GM19395 (cell line): ENCODE results near the gene RGS10.
A peak's percentile ranks its signal among the peaks of the same experiment; 100 is the strongest.
"Not testable (repeated sequence)": the region's sequence is repeated elsewhere in the genome, so short reads cannot be mapped to it uniquely, and the experiment has no call there.

Source experiments
- ATAC-seq: cut with Tn5 transposase; IDR thresholded peaks from one replicate; pipeline ENCODE4 v1.9.1; 2021; ENCODE audit warnings: mild to moderate bottlenecking, moderate library complexity; ENCODE audit not compliant: unreplicated experiment

The RGS10 gene, protein sequence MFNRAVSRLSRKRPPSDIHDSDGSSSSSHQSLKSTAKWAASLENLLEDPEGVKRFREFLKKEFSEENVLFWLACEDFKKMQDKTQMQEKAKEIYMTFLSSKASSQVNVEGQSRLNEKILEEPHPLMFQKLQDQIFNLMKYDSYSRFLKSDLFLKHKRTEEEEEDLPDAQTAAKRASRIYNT

DNA sequence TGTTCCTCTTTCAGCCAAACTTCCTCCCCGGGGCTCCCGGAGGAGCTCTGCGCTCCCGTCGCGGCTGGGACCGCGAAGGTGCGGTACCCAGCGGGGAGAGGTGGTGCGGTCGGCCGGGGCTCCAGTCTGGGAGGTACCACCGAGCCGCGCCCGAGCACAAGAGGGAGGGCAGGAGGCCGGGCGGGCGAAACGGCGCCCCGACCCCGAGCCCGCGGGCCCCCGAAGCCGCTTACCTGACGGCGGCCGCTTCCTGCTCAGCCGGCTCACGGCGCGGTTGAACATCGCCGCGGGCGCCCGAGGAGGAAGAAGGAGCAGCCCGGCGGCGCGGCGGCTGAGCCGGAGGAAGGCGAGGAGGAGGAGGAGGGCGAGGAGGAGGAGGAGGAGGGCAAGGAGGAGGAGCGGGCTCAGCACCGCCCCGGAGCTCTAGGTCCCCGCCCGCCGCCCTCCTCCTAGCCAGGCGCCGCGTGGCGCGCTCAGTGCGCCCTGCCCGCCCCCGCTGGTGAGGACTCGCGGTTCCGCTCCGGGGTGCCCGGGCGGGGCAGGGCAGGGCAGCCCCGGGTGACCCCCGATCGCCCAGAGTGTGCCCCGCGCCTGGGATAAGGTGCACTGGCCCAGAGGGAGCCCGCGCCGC lies at the start of gene RGS10:
Gene RGS10, minus strand, starts transcription at position 363 of the 631 bp plus-strand sequence. Its CDS starts 81 bp downstream, at position 282.
- peak; percentile 60 for ATAC-seq

- ATAC-seq = no peak
Measured at GRCh38 chr10:119588071-119588470, 45.6 kb upstream of the RGS10 start.

- ATAC-seq = no peak
Measured at GRCh38 chr10:119578355-119578754, 35.8 kb upstream of the RGS10 start.

GRCh38 chr10:119575991-119576390 lies 33.5 kb upstream of the RGS10 start:
- ATAC-seq = no peak

- no peak for ATAC-seq
Measured at GRCh38 chr10:119575506-119575905, 33.0 kb upstream of the RGS10 start.

DNA sequence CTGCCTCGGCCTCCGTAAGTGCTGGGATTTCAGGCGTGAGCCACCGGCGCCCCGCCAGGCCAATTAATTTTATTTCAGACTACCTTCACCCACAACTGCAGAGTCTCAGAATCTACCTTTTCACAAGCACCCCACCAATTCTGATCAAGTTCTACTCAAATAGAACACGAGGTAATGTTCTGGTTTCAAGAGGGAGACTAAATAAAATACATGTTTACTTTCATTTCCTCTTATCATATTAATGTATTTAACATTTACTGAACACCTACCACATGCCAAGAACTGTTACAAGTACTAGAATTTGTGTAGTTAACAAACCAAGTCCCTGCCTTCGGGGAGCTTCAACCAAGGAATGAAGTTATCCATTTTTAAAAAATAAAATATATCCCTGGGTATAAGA lies 25.5 kb upstream of the RGS10 start:
- ATAC-seq = no peak

- no peak for ATAC-seq
Measured at GRCh38 chr10:119562097-119562496, 19.6 kb upstream of the RGS10 start.

GRCh38 chr10:119559511-119559910 lies 17.0 kb upstream of the RGS10 start:
- not testable (repeated sequence) for ATAC-seq

DNA sequence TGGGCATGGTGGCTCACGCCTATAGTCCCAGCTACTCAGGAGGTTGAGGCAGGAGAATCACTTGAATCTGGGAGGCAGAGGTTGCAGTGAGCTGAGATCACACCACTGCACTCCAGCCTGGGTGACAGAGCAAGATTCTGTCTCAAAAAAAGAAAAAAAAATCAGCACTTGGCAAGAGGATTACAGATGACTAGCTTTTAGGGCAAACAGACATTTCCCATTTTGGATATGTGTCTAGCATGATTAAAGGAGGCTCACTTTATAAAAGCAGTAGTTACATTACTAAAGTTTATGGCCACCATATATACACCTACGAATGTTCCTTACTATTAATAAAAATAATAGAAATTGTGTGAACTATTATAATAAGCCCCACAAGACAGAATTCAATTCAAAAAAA lies 13.6 kb upstream of the RGS10 start:
- ATAC-seq = not testable (repeated sequence)

GRCh38 chr10:119555178-119555784 lies 12.8 kb upstream of the RGS10 start:
- no peak for ATAC-seq

- no peak for ATAC-seq
Measured at GRCh38 chr10:119550827-119551226, 8.3 kb upstream of the RGS10 start.

DNA sequence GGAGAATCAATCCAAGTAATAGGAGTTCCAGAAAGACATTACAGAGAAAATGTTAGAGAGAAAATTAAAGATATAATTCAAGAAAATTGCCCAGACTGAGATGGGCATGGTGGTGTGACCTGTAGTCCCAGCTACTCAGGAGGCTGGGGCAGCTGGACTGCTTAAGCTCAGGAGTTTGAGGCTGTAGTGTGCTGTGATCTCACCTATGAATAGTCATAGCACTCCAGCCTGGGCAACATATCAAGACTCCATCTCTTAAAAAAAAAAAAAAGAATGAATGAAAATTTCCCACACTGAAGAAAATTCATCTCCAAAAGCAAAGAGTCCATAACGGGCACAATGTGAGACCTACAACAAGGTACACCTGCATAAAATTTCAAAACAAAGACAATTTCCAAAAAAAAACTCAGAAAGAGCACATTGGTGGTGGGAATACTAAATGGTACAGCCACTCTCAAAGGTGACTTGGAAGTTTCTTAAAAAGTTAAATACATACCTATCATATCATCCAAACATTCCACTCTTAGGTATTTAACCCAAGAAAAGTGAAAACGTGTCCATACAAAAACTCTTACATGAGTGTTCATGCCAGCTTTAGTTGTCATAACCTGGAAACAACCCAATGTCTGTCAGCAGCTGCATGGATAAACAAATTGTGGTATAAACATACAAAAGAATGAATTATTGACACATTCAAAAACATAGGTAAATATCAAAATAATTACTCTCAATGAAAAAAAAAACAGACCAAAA lies 6.9 kb upstream of the RGS10 start:
- no peak for ATAC-seq

DNA sequence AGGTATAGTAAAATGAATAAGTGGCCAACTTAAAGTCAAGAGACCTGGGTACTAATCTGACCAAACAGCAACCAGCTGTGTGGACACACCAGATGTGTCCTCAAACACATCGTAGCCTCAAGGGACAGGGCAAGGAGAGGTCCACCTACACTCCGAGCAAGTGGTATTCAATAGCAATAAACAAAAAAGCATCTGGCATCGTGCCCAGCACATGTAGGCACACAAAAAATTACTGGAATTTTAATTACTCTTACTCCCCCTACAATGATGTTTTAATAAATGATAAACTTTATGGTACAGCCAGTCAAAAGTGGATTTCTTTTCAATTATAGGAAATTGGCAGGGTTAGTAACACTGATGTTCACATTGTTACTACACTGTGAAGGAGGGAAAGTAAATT lies 3.5 kb upstream of the RGS10 start:
- ATAC-seq = no peak

DNA sequence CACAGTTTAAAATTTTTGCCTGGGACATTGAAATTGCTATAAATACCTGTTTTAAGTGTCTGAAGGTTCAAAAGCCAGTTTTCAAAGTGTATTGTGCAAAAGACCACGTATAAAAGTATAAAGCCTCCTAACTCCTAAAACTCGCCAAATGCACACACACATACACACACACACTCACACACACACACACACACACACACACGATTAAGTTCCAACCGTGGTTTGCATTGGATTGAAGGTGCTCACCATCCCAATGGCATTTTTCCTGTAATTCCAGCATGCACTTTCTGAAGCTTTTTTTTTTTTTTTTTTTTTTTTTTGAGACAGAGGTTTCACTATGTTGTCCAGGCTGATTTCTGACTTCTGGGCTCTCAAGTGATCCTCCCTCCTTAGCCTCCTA lies 2.8 kb upstream of the RGS10 start:
- no peak for ATAC-seq

DNA sequence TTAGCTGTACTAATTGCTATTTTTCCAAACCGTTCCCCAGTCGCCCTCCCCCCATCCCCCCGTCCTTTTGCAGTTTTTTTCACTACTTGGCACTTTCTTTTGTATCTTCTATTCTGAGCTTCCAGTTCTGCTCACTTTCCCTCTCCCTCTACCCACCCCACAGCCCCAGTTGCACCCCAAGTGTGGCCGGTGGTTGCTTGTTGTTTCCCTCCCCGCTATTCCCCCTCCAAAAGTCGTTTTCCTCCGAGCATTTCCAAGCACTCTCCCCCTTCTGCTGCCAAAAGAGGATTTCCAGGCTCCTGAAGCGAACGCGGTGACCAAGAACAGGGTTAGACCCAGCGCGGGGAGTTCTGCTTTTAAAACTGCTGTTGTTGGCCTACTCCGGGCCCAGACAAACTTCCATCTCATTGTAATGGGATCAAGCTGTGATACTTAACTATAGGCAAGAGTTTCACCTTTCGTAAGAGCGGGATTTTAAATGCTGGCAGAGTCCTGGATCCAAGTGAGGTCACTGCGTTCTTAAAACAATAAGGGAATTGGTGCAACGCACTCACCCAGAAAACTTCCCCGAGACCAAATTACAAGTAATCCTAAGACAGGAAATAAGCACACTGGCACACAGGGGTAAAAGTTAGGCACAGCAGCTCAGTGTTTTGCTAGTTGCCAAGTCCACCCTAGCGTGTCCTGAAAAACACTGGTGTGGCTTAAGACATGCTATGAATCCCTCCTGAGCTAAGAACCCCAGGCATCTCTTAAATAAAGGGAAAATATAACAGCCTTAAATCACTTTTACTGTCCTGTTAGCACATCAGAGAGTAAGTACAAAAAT lies 1.5 kb upstream of the RGS10 start:
- ATAC-seq = no peak

- ATAC-seq = peak; percentile 52
Measured at GRCh38 chr10:119542988-119543813, 682 bp upstream of the RGS10 start.

- ATAC-seq = peak; percentile 24
Measured at GRCh38 chr10:119541459-119542356, 811 bp downstream of the RGS10 start.

- ATAC-seq = no peak
Measured at GRCh38 chr10:119541046-119541445, 1.5 kb downstream of the RGS10 start.

GRCh38 chr10:119540038-119540437 lies 2.5 kb downstream of the RGS10 start:
- ATAC-seq = no peak
